Suprapubic skin (tissue), 3 donors: ENCODE data around the gene MEIS1.

Source experiments
- CTCF ChIP-seq, 2 donors: fragments of 200-600 bp in 1 of 2; fragments of 450-650 bp in 1 of 2; sonication (generic) in 1 of 2; IDR thresholded peaks; one replicate each; pipeline ENCODE4 v1.5.1; 2016 to 2019; ENCODE audit warnings: antibody characterized with exemption in 2 of 2, mild to moderate bottlenecking in 1 of 2, moderate library complexity in 1 of 2
- EP300 ChIP-seq: sonication (generic); formaldehyde crosslinking; IDR thresholded peaks from one replicate; pipeline ENCODE4 v1.6.1; 2017; ENCODE audit warnings: antibody characterized with exemption

DNA sequence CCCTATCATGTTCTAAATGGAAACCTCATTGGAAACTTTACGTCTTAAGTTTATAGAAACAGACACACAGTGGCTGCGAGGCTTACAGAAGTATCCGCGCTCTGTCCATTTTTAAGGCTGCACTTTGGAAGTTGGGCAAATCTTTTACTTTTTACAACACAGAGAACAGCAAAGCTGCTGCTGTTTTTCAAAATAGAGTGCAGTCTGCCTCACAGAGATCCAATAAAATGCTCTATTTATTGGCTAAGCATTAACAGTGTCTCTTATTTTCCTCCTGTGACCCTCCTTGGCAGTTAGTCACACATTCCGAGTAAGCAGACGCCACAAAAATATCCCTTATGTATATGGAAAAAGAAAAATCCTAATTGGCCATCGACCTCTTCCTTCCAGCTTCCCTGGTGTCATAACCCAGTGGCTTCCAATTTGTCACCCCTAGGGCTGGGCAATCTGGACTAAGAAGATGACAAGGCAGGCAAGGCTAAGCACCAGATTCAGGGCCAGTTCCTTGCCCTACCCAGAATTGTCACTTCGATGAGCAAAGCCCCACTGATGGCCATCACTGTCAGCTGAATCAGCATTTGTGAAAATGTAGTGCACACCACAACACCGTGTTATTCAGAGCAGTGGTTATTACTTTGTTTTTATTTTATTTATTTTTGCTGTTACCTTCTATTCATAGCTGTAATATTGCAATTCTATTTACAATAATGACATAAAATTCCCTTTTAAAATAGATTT lies 47.7 kb upstream of the MEIS1 start:
- TF ChIP-seq CTCF (IDR thresholded peaks at IDR 0.05) (no peak), EP300 (no peak)
